Lower lobe of right lung (tissue), 2 donors: ENCODE results near the gene NOB1. TPM values are rescaled to one million over a fixed set of nuclear protein-coding genes. Genes with fewer than 3 reads are reported as not detected.

Experiments
- ATAC-seq, 2 donors: fragments of 200-7000 bp; cut with Tn5 transposase; one replicate each; pipeline ENCODE4 v1.9.1; 2020 to 2022; ENCODE audit warnings: mild to moderate bottlenecking in 2 of 2, moderate library complexity in 2 of 2
- DNase-seq: peaks from one replicate; pipeline ENCODE4 v3.0.0-alpha.2; 2020
- H3K27ac ChIP-seq: fragments of 200-600 bp; one replicate; pipeline ENCODE4 v1.8.0; 2022
- H3K27me3 ChIP-seq: fragments of 200-600 bp; one replicate; pipeline ENCODE4 v1.8.0; 2022; ENCODE audit warnings: low read depth
- H3K36me3 ChIP-seq: fragments of 200-600 bp; one replicate; pipeline ENCODE4 v1.8.0; 2022; ENCODE audit warnings: mild to moderate bottlenecking
- H3K4me1 ChIP-seq: fragments of 200-600 bp; one replicate; pipeline ENCODE4 v1.8.0; 2022
- H3K4me3 ChIP-seq: fragments of 200-600 bp; one replicate; pipeline ENCODE4 v1.8.0; 2022; ENCODE audit warnings: mild to moderate bottlenecking
- H3K9me3 ChIP-seq: fragments of 200-600 bp; one replicate; pipeline ENCODE4 v1.8.0; 2022
- CTCF ChIP-seq: fragments of 200-600 bp; IDR thresholded peaks from one replicate; pipeline ENCODE4 v1.8.0; 2022; ENCODE audit warnings: antibody characterized with exemption, mild to moderate bottlenecking
- intact Hi-C: fragments of 100-400 bp; cut with DNase I; formaldehyde crosslinking; loops from one replicate; pipeline ENCODE4 v1.11.0; 2022
- total RNA-seq: library from RNA; stranded (reverse); fragmentation: NEBNext Ultra II Directional; extraction: Animal tissue kit (Norgen Biotek cat#: 25700); gene quantifications from one replicate; pipeline ENCODE4 v1.2.1, GENCODE V29; 2021
- donor health status: DM: no; HTN: yes; CAD: no; lungs with severe emphysema.

NOB1 gene
- total RNA-seq, 1 donor from 2014 or later = 30.3 TPM

DNA sequence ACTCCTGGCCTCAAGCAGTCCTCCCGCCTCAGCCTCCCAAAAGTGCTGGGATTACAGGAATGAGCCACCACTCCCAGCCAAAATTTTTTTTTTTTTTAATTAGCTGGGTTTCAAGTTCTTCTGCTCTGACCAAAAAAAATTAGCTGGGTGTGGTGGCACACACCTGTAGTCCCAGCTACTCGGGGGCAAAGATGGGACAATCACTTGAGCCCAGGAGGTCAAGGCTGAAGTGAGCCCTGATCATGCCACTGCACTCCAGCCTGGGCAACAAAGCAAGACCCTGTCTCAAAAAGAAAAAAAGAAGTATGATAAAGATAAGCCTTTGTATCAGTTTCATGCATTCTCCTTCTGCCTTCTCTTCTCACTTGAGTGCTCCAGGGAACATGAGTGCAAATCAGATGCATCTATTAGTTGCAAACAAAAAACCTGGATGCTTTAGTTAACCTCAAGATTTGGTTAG, 30.3 kb downstream of the NOB1 start:
- H3K27ac ChIP-seq = no peak overlapping the region
- no peaks in the 10 kb centered on the region for H3K27me3 ChIP-seq
- TF ChIP-seq CTCF = no peak
- ATAC-seq (no peak), DNase-seq (no peak)
- peaks cover 30% of the 10 kb centered on the region for H3K4me1 ChIP-seq
- H3K9me3 ChIP-seq = no peaks in the 10 kb centered on the region
- intact Hi-C loops = no loop called here
- H3K4me3 ChIP-seq = peak overlapping the region; percentile 71
- no peaks in the 10 kb centered on the region for H3K36me3 ChIP-seq

DNA sequence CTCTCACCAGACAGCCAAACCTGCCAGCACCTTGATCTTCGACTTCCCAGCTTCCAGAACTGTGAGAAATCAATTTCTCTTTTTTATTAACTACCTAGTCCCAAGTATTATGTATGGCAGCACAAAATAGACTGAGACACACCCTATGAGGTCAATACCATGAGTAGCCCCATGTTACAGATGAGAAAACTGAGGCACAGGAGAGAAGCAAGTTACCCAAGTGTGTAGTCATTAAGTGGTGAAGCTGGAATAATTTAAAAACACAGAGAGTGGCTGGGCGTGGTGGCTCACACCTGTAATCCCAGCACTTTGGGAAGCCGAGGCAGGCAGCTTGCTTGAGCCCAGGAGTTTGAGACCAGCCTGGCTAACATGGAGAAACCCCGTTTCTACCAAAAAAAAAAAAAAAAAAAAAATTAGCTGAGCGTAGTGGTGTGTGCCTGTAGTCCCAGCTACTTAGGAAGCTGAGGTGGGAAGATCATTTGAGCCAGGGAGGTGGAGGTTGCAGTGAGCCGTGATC, 33.2 kb downstream of the NOB1 start:
- H3K4me3 ChIP-seq = no peak overlapping the region
- no peaks in the 10 kb centered on the region for H3K9me3 ChIP-seq
- intact Hi-C loops = no loop called here
- DNase-seq = no peak
- no peak for ATAC-seq
- no peaks in the 10 kb centered on the region for H3K27me3 ChIP-seq
- no peak for TF ChIP-seq CTCF
- no peak overlapping the region for H3K27ac ChIP-seq
- peaks cover 20% of the 10 kb centered on the region for H3K36me3 ChIP-seq
- peaks cover 11% of the 10 kb centered on the region for H3K4me1 ChIP-seq

- TF ChIP-seq CTCF = no peak
- no peak overlapping the region for H3K27ac ChIP-seq
- peaks cover 10% of the 10 kb centered on the region for H3K4me1 ChIP-seq
- no peak overlapping the region for H3K4me3 ChIP-seq
- ATAC-seq = no peak
- DNase-seq = no peak
- H3K9me3 ChIP-seq = no peaks in the 10 kb centered on the region
- peaks cover 24% of the 10 kb centered on the region for H3K36me3 ChIP-seq
- no peaks in the 10 kb centered on the region for H3K27me3 ChIP-seq
- intact Hi-C loops = no loop called here
Observed at GRCh38 chr16:69720822-69721430, 33.8 kb downstream of the NOB1 start.

DNA sequence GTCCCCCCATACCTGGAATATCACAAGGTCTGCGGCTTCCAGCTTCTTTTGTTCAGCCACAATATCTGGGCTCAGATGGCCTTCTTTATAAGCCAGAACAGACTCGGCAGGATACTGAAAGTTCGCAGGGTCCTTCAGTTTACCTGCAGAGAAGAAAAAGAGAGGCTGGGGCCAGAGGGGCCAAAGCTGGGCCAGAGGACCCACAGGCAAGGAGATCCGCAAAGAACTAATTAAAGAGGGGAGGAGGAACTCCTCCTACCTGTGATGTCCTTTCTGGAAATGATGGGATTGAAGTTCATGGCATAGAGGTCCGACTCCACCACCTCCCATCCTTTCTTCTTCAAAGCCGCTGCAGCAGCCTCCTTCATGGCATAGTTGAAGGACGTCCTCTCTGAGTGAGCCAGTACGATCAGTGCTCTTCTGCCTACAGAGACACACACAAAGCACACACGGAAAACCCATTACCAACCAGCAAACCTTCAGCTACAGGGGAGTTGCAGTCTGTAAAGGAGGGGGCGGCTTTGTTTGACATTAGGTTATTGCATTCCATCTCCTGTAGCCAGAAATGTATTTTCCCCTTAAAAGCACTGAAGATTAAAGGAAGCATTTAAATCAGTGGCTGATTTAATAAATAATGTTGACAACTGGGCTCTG, 36.5 kb downstream of the NOB1 start:
- peaks cover 48% of the 10 kb centered on the region for H3K36me3 ChIP-seq
- no peaks in the 10 kb centered on the region for H3K4me1 ChIP-seq
- TF ChIP-seq CTCF = no peak
- no peaks in the 10 kb centered on the region for H3K9me3 ChIP-seq
- intact Hi-C loops = no loop called here
- no peak overlapping the region for H3K4me3 ChIP-seq
- no peak overlapping the region for H3K27ac ChIP-seq
- DNase-seq (no peak), ATAC-seq (no peak)
- no peaks in the 10 kb centered on the region for H3K27me3 ChIP-seq

DNA sequence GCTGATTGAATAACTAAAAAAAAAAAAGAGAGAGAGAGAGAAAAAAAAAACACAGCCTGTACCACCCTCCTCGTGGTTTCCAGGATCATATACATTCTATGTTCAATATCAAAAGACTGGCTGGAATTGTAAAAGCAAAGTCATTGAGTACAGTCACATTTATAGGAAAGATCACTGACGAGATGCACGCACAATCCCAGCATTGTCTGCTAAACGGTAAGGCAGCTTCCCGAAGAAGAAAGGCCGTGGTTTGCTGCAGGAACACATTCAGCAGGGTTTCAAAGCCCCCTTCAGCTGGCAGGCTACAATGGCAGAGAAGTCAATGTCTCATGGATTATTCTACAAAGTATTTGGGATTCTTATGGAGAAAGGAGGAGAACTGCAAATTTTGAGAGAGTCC, 37.7 kb downstream of the NOB1 start:
- Histone ChIP-seq H3K36me3 (peaks cover 60% of the 10 kb centered on the region), H3K27me3 (no peaks in the 10 kb centered on the region), H3K4me1 (no peaks in the 10 kb centered on the region), H3K9me3 (no peaks in the 10 kb centered on the region), H3K27ac (no peak overlapping the region), H3K4me3 (no peak overlapping the region)
- ATAC-seq = no peak
- no peak for DNase-seq
- intact Hi-C loops = no loop called here
- no peak for TF ChIP-seq CTCF
